Measurements from ENCODE around the gene CNIH3. TPM values are rescaled to one million over a fixed set of nuclear protein-coding genes. Genes with fewer than 3 reads are reported as not detected.

Gene CNIH3
- total RNA-seq, 1 experiment from 2014 or later = 2.1 TPM

DNA sequence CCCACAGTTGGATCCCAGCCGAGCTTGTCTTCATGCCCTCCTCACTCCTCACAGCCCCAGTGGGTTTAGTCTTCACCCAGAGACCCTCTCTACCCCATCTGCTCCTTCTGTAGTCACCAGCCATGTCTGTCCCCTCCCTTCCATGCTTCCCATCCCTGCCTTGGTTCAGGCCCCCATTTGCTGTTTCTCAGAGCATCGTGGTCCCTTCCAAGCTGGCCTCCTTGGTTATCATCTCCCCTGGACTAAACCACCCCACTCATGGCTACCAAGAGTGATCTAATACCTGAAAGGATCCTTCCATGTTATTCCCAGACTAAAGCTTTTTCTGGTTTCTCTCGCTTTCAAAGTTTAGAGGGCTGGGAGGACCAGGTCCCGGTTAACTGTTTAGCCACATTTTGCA, 8.3 kb downstream of the CNIH3 start:
- Mint-ChIP-seq H3K4me1 (ENCODE audit: low read depth, unreplicated experiment) (peaks cover 23% of the 10 kb centered on the region), H3K4me3 (ENCODE audit: low read depth, unreplicated experiment) (no peak overlapping the region), H3K9me3 (ENCODE audit: low read depth, unreplicated experiment) (peaks cover 3% of the 10 kb centered on the region), H3K36me3 (ENCODE audit: insufficient read depth, unreplicated experiment) (no peaks in the 10 kb centered on the region), H3K27ac (ENCODE audit: unreplicated experiment) (no peak overlapping the region), H3K27me3 (ENCODE audit: unreplicated experiment) (peaks cover 48% of the 10 kb centered on the region)
- intact Hi-C loops (cut with micrococcal nuclease; ENCODE audit: unreplicated experiment) = no loop called here
- BruUV-seq (replicated peaks) = no TSS peak
- DNase-seq = no peak
- CTCF ChIA-PET = no interaction called here
- TF ChIP-seq, protein P1, sequence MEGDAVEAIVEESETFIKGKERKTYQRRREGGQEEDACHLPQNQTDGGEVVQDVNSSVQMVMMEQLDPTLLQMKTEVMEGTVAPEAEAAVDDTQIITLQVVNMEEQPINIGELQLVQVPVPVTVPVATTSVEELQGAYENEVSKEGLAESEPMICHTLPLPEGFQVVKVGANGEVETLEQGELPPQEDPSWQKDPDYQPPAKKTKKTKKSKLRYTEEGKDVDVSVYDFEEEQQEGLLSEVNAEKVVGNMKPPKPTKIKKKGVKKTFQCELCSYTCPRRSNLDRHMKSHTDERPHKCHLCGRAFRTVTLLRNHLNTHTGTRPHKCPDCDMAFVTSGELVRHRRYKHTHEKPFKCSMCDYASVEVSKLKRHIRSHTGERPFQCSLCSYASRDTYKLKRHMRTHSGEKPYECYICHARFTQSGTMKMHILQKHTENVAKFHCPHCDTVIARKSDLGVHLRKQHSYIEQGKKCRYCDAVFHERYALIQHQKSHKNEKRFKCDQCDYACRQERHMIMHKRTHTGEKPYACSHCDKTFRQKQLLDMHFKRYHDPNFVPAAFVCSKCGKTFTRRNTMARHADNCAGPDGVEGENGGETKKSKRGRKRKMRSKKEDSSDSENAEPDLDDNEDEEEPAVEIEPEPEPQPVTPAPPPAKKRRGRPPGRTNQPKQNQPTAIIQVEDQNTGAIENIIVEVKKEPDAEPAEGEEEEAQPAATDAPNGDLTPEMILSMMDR (IDR thresholded peaks at IDR 0.05; ENCODE audit: unreplicated experiment) = no peak

DNA sequence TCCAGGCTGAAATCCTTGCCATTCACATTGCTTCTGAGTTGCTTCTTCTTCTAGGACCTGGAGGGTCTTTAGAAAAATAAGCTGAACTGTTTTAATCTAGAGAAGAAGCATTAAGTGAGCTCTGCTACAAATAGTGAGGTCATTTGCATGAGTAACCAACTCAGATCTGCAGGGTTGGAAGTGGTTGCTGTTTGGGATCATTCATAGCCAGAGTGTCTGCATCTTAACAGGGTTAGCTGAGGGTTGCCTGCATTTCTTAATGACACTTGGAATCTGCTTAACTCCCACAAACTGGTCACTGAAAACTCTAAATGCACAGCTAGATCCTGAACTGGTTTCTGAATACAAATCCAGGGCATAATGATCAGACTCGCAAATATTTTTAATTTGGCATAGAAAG, 9.9 kb downstream of the CNIH3 start:
- no peaks in the 10 kb centered on the region for H3K36me3 Mint-ChIP-seq (ENCODE audit: insufficient read depth, unreplicated experiment)
- no peak overlapping the region for H3K27ac Mint-ChIP-seq (ENCODE audit: unreplicated experiment)
- peaks cover 46% of the 10 kb centered on the region for H3K27me3 Mint-ChIP-seq (ENCODE audit: unreplicated experiment)
- intact Hi-C loops (cut with micrococcal nuclease; ENCODE audit: unreplicated experiment) = no loop called here
- CTCF ChIA-PET = no interaction called here
- no TSS peak for BruUV-seq (replicated peaks)
- H3K4me1 Mint-ChIP-seq (ENCODE audit: low read depth, unreplicated experiment) = peaks cover 23% of the 10 kb centered on the region
- H3K9me3 Mint-ChIP-seq (ENCODE audit: low read depth, unreplicated experiment) = peaks cover 3% of the 10 kb centered on the region
- no peak for DNase-seq
- H3K4me3 Mint-ChIP-seq (ENCODE audit: low read depth, unreplicated experiment) = no peak overlapping the region
- TF ChIP-seq, protein P1 (IDR thresholded peaks at IDR 0.05; ENCODE audit: unreplicated experiment) = no peak

DNA sequence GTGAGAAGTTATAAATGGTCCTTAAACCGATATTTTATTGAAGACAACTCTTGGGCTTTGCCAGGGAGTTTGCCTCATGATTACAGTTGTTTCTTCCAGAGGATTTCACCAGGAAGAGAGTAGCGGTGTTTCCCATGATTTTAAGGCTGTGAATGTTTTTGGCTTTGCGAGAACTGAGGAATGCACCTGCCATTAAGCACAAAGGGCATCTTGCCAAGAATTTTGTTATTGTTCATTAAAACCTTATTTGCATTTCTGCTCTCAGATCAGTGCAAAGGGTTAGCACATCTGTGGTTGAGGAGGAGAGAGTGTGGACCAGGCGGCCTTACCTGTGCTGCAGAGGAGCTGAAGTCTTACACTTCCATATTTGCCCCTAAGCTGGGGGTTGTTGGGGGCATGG, 13.8 kb downstream of the CNIH3 start:
- no peak overlapping the region for H3K27ac Mint-ChIP-seq (ENCODE audit: unreplicated experiment)
- DNase-seq = no peak
- H3K4me1 Mint-ChIP-seq (ENCODE audit: low read depth, unreplicated experiment) = no peaks in the 10 kb centered on the region
- intact Hi-C loops (cut with micrococcal nuclease; ENCODE audit: unreplicated experiment) = no loop called here
- no peaks in the 10 kb centered on the region for H3K36me3 Mint-ChIP-seq (ENCODE audit: insufficient read depth, unreplicated experiment)
- no peaks in the 10 kb centered on the region for H3K9me3 Mint-ChIP-seq (ENCODE audit: low read depth, unreplicated experiment)
- no peak overlapping the region for H3K4me3 Mint-ChIP-seq (ENCODE audit: low read depth, unreplicated experiment)
- H3K27me3 Mint-ChIP-seq (ENCODE audit: unreplicated experiment) = peaks cover 22% of the 10 kb centered on the region
- no TSS peak for BruUV-seq (replicated peaks)
- CTCF ChIA-PET = no interaction called here
- TF ChIP-seq, protein P1 (IDR thresholded peaks at IDR 0.05; ENCODE audit: unreplicated experiment) = no peak

DNA sequence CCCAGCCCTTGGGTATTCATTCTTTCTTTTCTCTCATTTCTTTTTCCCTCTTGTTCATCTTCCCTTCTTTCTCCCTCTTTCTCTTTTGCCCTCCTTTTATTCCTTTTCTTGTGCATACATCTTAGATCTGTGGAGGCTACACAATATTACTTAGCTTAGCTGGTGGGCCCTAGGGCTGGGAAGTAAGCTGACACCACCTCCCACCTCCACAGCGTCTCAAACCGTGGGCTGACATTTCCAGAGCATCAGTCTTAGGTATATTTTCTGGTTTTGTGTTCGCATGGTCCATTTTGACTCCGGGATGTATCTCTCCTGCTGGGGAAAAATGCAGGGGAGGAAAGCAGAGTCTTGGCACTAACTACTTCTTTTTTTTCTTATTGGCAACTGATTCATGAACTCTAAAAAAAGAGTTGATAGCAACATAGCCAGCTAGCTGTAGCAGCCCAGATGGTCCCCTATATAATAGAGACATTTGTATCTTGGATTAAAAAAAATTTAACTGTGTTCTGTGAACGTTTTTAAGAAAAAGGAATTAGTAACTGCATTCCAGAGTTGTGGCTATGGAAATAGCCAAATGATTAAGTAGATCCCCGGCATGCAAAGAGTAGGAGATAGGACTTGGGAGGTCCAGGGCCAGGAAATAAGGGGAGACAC, 15.5 kb downstream of the CNIH3 start:
- no peak overlapping the region for H3K4me3 Mint-ChIP-seq (ENCODE audit: low read depth, unreplicated experiment)
- no TSS peak for BruUV-seq (replicated peaks)
- H3K27ac Mint-ChIP-seq (ENCODE audit: unreplicated experiment) = no peak overlapping the region
- intact Hi-C loops (cut with micrococcal nuclease; ENCODE audit: unreplicated experiment) = no loop called here
- TF ChIP-seq, protein P1 (IDR thresholded peaks at IDR 0.05; ENCODE audit: unreplicated experiment) = no peak
- H3K4me1 Mint-ChIP-seq (ENCODE audit: low read depth, unreplicated experiment) = no peaks in the 10 kb centered on the region
- no peak for DNase-seq
- peaks cover 18% of the 10 kb centered on the region for H3K27me3 Mint-ChIP-seq (ENCODE audit: unreplicated experiment)
- H3K36me3 Mint-ChIP-seq (ENCODE audit: insufficient read depth, unreplicated experiment) = no peaks in the 10 kb centered on the region
- CTCF ChIA-PET = no interaction called here
- H3K9me3 Mint-ChIP-seq (ENCODE audit: low read depth, unreplicated experiment) = no peaks in the 10 kb centered on the region
